Cardiac muscle cell (in vitro differentiated cells and primary cell): ENCODE results near the gene ATP2C1. TPM values are rescaled to one million over a fixed set of nuclear protein-coding genes. Genes with fewer than 3 reads are reported as not detected.

ENCODE experiments used
- DNase-seq, 2 donors: peaks; one replicate each; pipeline versions ENCODE4 v3.0.0 to v3.0.0-alpha.2; 2010 to 2017; ENCODE audit warnings: low read depth in 1 of 2, low spot score in 1 of 2
- H3K27ac ChIP-seq: fragments of 200-600 bp; sonication (generic); 2 replicates; pipeline ENCODE4 v1.5.1; 2016
- H3K27me3 ChIP-seq: fragments of 200-600 bp; sonication (generic); 2 replicates; pipeline ENCODE4 v1.6.0; 2016; ENCODE audit warnings: control low read depth
- H3K36me3 ChIP-seq: fragments of 200-600 bp; sonication (generic); 2 replicates; pipeline ENCODE4 v1.5.1; 2016; ENCODE audit warnings: control low read depth
- H3K4me1 ChIP-seq: fragments of 200-600 bp; sonication (generic); 2 replicates; pipeline ENCODE4 v1.8.1; 2017; ENCODE audit warnings: low read depth, mild to moderate bottlenecking, mixed run types
- H3K4me3 ChIP-seq: fragments of 200-600 bp; sonication (generic); 2 replicates; pipeline ENCODE4 v1.5.1; 2016; ENCODE audit warnings: mild to moderate bottlenecking
- H3K9me3 ChIP-seq: fragments of 200-600 bp; sonication (generic); 2 replicates; pipeline ENCODE4 v1.5.1; 2017; ENCODE audit warnings: low read depth, mild to moderate bottlenecking, control low read depth
- polyA plus RNA-seq: library from polyadenylated mRNA; unstranded; fragments of >200 nt; fragmentation: Nextera tagmentation; extraction: Ambion mirVana; gene quantifications from 2 replicates; pipeline ENCODE4 v1.2.1, GENCODE V29; 2016
- total RNA-seq: library from RNA; depleted of rRNA; stranded (reverse); fragments of >200 nt; gene quantifications from 2 replicates; pipeline ENCODE4 v1.2.3, GENCODE V29; 2016
- TF ChIP-seq, protein P1 (sequence below): IDR thresholded peaks from 2 replicates; pipeline ENCODE4 v1.5.1; 2012; ENCODE audit warnings: low read depth, mild to moderate bottlenecking, low read length

Gene ATP2C1
- total and polyA plus RNA-seq, 2 experiments from 2014 or later = 31.4 to 32.9 TPM

DNA sequence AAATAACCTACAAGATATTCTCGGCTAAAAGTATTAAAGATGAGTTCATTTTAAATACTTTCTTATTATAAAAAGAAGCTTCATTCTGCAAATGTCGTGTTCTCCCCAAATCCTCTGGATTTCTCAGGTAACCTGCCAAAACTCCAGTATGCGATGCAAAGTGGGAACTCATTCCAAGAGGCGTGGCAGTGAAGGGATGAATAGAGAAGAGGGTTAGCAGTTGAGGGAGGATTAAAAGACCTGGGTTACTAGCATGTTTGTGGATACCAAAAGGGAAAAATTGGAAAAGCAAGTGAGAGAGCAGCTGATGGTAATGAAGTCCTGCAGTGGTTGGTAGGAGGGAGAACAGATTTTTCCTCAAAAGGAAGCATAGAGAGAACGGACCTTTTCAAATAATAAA lies 61.6 kb downstream of the ATP2C1 start:
- Histone ChIP-seq H3K4me3 (no peak overlapping the region), H3K4me1 (peaks cover 14% of the 10 kb centered on the region), H3K36me3 (peaks cover 13% of the 10 kb centered on the region), H3K9me3 (no peaks in the 10 kb centered on the region), H3K27ac (peak overlapping the region; percentile 36), H3K27me3 (no peaks in the 10 kb centered on the region)
- DNase-seq = no peak
- TF ChIP-seq, protein P1, sequence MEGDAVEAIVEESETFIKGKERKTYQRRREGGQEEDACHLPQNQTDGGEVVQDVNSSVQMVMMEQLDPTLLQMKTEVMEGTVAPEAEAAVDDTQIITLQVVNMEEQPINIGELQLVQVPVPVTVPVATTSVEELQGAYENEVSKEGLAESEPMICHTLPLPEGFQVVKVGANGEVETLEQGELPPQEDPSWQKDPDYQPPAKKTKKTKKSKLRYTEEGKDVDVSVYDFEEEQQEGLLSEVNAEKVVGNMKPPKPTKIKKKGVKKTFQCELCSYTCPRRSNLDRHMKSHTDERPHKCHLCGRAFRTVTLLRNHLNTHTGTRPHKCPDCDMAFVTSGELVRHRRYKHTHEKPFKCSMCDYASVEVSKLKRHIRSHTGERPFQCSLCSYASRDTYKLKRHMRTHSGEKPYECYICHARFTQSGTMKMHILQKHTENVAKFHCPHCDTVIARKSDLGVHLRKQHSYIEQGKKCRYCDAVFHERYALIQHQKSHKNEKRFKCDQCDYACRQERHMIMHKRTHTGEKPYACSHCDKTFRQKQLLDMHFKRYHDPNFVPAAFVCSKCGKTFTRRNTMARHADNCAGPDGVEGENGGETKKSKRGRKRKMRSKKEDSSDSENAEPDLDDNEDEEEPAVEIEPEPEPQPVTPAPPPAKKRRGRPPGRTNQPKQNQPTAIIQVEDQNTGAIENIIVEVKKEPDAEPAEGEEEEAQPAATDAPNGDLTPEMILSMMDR = no peak

DNA sequence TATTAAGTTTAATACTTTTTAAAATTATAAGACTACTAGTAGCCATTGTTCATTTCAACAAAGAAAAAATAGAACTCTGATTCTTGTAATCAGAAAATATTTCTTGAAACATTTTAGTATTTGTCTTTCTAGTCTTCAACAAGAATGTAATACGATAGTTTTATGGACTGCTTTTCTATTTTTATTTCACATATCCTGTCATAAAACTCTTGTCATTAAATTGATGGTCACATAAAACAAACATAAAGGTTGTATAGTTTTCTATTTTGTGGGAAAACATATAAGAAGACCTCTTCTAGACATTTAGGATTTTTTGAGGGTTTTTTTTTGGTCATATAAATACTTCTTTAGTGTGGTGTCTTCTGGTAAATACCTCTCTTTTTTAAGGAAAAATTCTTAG lies 62.4 kb downstream of the ATP2C1 start:
- Histone ChIP-seq H3K4me3 (no peak overlapping the region), H3K27me3 (no peaks in the 10 kb centered on the region), H3K27ac (no peak overlapping the region), H3K36me3 (peaks cover 16% of the 10 kb centered on the region), H3K9me3 (no peaks in the 10 kb centered on the region), H3K4me1 (peaks cover 14% of the 10 kb centered on the region)
- TF ChIP-seq, protein P1 = no peak
- no peak for DNase-seq

DNA sequence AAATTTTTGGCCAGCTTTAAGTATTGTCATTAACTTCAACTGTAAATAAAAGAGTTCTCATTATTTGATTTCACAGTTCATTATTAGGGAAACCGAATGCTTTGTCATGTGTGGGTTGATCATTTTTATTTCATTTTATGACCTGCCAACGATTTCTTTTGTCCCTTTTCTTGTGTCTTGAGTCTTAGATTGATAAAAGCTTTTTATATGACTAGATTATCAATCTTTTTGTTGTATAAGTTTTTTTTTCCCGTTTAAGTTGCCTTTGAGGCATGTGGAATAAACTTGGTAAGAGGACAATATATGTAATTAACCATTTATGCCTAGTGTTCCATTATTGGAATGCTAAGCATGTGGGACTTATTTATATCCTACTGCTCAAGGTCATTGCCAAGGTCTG lies 62.8 kb downstream of the ATP2C1 start:
- no peaks in the 10 kb centered on the region for H3K9me3 ChIP-seq
- peaks cover 18% of the 10 kb centered on the region for H3K36me3 ChIP-seq
- H3K27me3 ChIP-seq = no peaks in the 10 kb centered on the region
- TF ChIP-seq, protein P1 = no peak
- no peak overlapping the region for H3K4me3 ChIP-seq
- no peak for DNase-seq
- no peak overlapping the region for H3K27ac ChIP-seq
- H3K4me1 ChIP-seq = peaks cover 14% of the 10 kb centered on the region

DNA sequence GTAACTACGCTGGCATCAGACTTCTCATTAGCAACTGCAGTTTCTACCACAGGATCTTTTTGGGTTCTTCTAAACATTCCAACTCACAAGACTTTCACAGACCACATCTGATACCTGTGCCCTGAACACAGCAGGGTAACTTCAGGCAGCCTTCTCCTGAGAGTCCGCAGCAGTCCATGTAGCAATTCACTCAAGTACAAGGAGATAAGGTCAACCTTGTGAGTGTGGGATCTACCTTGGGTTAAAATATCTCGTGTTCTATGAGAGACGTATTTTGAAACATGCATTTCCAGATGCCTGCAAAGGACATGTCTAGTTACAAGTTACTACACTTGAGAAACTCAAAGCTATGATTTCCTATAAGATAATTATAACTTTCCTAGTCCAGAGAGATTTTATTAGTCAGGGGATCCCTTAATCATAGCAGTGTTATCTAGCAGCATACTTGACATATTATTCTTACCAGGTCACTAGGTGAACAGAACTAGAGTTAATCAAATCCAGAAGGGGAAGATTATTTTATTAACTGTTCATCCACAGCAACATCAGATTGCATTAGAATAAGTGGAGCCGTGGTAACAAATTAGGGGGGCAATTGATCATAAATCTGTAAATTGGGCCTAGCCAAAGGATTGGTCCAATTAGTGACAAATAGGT lies 66.4 kb downstream of the ATP2C1 start:
- Histone ChIP-seq H3K4me1 (peaks cover 14% of the 10 kb centered on the region), H3K27ac (peak overlapping the region; percentile 24), H3K9me3 (no peaks in the 10 kb centered on the region), H3K4me3 (no peak overlapping the region), H3K36me3 (peaks cover 5% of the 10 kb centered on the region), H3K27me3 (no peaks in the 10 kb centered on the region)
- peak in 1 of 2 donors; percentile 7 for DNase-seq
- TF ChIP-seq, protein P1 = no peak

DNA sequence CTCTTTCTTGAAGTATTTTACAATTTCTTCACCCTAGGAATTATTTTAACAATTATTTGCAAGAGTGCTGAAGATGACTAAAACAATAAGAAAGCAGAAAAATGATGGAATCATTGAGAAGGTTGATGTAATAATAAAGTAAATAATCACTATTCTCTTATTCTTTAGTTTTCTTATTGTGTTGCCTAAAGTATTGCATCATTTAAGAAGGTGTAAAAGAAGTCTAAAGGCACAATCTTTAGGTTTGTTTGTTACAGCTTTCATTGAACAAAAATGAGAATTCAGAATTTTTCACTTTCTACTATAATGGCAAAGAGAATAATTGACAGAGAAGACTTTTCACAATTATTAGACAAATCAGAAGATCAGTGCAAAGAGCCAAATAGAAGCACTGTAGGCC lies 67.6 kb downstream of the ATP2C1 start:
- Histone ChIP-seq H3K4me1 (peaks cover 7% of the 10 kb centered on the region), H3K9me3 (no peaks in the 10 kb centered on the region), H3K4me3 (no peak overlapping the region), H3K27ac (no peak overlapping the region), H3K36me3 (peaks cover 8% of the 10 kb centered on the region), H3K27me3 (no peaks in the 10 kb centered on the region)
- DNase-seq = no peak
- TF ChIP-seq, protein P1 = no peak

DNA sequence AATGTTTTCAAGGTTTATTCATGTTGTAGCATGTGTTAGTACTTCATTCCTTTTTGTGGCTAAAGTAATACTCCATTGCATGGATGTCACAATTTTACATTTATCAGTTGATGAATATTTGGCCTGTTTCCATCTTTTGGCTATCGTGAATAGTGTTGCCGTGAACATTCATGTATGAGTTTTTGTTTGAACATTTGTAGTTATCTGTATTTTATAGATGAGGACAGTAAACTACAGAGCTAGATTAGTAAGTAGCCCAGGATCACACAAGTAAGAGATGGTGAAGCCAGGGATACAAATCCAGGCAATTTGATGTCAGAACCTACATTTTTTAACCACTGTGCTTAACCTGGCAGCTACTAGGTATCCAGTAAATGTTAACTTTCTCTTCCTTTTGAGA lies 69.6 kb downstream of the ATP2C1 start:
- no peaks in the 10 kb centered on the region for H3K4me1 ChIP-seq
- H3K27me3 ChIP-seq = no peaks in the 10 kb centered on the region
- peak in 1 of 2 donors; percentile 62 for DNase-seq
- H3K9me3 ChIP-seq = no peaks in the 10 kb centered on the region
- no peak overlapping the region for H3K4me3 ChIP-seq
- H3K36me3 ChIP-seq = peaks cover 13% of the 10 kb centered on the region
- no peak overlapping the region for H3K27ac ChIP-seq
- TF ChIP-seq, protein P1 = no peak
